Colonic mucosa (tissue), 4 donors: ENCODE data around the gene PTPDC1. TPM values are rescaled to one million over a fixed set of nuclear protein-coding genes. Genes with fewer than 3 reads are reported as not detected.

Source experiments
- DNase-seq: peaks from one replicate; pipeline ENCODE4 v3.0.0-alpha.2; 2020
- H3K27ac ChIP-seq: fragments of 200-600 bp; one replicate; pipeline ENCODE4 v1.8.0; 2021
- H3K27me3 ChIP-seq: fragments of 200-600 bp; one replicate; pipeline ENCODE4 v1.8.0; 2021
- H3K36me3 ChIP-seq: fragments of 200-600 bp; one replicate; pipeline ENCODE4 v1.8.0; 2021
- H3K4me1 ChIP-seq: fragments of 200-600 bp; one replicate; pipeline ENCODE4 v1.8.0; 2021; ENCODE audit warnings: mild to moderate bottlenecking
- H3K4me3 ChIP-seq: fragments of 200-600 bp; one replicate; pipeline ENCODE4 v1.8.0; 2021
- H3K9ac ChIP-seq, 2 donors: one replicate each; pipeline ENCODE4 v1.7.0; 2013; ENCODE audit warnings: control low read depth in 2 of 2, low read depth in 2 of 2, low read length in 2 of 2
- H3K9me3 ChIP-seq: fragments of 200-600 bp; one replicate; pipeline ENCODE4 v1.8.0; 2021
- CTCF ChIP-seq: fragments of 200-600 bp; IDR thresholded peaks from one replicate; pipeline ENCODE4 v1.8.0; 2022; ENCODE audit warnings: antibody characterized with exemption, mild to moderate bottlenecking
- intact Hi-C: fragments of 100-400 bp; cut with DNase I; formaldehyde crosslinking; loops from one replicate; pipeline ENCODE4 v1.14.1; 2022
- total RNA-seq, 2 donors: library from RNA; stranded (reverse); fragmentation: NEBNext Ultra II Directional in 1 of 2; extraction: Animal tissue kit (Norgen Biotek cat#: 25700) in 1 of 2; gene quantifications; one replicate each; pipeline ENCODE4 v1.2.1, GENCODE V29; 2021
- donor health status: healthy.
- donor health status: DM: no; HTN: no; CAD: no.
- donor health status: DM: no; HTN: no; CAD: no.

Gene PTPDC1
- total RNA-seq, 2 donors from 2014 or later, result 5.4 TPM

DNA sequence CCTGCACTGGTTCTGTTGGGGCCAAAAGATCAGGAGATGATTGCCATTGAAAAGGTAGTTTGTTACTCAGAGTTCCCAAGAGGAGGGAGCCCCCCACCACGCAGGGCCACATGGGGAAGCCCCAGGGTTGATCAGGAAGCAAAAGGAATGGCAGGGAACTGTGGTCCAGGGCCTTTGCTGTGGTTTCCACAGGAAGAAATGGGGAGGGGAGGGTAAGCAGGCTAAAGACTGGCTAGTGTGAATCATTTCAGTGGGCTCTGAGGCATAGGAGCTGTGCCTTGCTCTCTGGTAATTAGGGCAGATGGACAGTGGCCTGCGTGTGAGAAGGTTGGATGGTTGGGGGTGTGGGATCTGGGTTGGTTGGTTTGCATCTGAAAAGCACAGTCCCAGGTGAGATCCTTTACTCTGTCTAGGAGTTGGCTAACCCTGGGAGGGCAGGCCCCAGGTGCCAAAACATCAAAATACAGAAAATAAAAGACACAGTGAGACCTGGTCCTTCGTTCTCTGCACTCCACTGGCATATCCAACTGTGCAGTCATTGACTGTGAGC, 66.1 kb downstream of the PTPDC1 start:
- no peak overlapping the region for H3K27ac ChIP-seq
- no peak for DNase-seq
- H3K9me3 ChIP-seq, result no peaks in the 10 kb centered on the region
- H3K9ac ChIP-seq, result no peak overlapping the region
- TF ChIP-seq CTCF, result no peak
- no peaks in the 10 kb centered on the region for H3K27me3 ChIP-seq
- no peaks in the 10 kb centered on the region for H3K4me1 ChIP-seq
- no peak overlapping the region for H3K4me3 ChIP-seq
- intact Hi-C loops, result no loop called here
- no peaks in the 10 kb centered on the region for H3K36me3 ChIP-seq

DNA sequence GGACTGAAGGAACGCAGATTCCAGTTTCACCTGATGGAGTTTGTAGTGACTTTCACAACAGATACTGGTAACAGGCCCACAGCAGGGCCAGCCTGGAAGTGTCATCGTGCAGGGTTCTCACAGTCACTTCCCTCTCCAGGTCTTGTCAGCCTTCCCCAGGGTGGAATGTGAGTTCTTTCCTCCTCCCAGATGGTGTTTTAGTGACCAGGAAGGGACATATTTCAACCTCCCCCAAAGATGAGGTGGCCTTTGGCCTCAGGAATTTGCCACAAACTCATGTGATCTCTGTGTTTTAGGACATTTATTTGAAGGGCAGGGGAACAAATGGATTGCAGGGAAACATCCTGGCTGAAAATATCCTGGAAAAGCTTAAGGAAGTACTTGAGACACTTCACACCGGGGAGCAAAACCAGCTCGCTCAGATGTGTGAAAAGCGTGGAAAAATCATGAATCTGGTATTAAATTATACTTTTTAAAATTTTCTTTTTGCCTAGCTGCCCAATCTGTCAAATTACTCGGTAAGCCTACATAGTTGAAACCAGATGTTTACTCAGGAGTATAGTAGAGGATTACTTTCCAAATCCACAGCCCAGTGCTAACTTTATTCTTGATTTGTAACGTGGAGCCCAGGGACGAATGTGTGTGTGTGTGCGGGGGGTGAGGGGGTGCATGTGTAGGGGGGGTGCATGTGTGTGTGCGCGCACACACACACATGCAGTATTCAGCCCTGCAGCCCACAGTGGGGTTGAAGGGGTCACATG, 66.8 kb downstream of the PTPDC1 start:
- TF ChIP-seq CTCF, result no peak
- no peaks in the 10 kb centered on the region for H3K36me3 ChIP-seq
- H3K4me3 ChIP-seq, result no peak overlapping the region
- H3K4me1 ChIP-seq, result no peaks in the 10 kb centered on the region
- no peaks in the 10 kb centered on the region for H3K9me3 ChIP-seq
- intact Hi-C loops, result no loop called here
- no peak overlapping the region for H3K27ac ChIP-seq
- no peaks in the 10 kb centered on the region for H3K27me3 ChIP-seq
- no peak for DNase-seq
- no peak overlapping the region for H3K9ac ChIP-seq

DNA sequence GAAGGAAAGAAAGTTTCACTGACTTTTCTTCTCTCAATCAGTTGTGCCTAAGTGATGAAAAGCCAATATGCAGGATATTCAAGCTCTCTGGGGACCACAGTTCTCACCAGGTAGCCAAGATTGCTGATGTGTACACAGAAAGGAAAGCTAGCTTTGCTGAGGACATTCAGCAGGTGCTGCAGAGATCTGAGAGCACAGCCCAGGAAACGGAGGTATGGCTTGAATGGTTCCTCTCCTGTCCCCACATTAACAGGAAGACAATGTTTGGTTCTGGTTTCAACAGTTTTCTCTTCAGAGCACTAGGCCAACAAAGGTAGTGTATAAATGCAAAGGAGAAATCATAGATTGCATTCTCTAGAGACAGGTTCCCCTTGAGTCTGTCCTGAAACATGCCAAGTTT, 69.6 kb downstream of the PTPDC1 start:
- no peaks in the 10 kb centered on the region for H3K36me3 ChIP-seq
- no peaks in the 10 kb centered on the region for H3K27me3 ChIP-seq
- TF ChIP-seq CTCF, result no peak
- H3K4me1 ChIP-seq, result peaks cover 9% of the 10 kb centered on the region
- H3K27ac ChIP-seq, result no peak overlapping the region
- no peak for DNase-seq
- no peaks in the 10 kb centered on the region for H3K9me3 ChIP-seq
- intact Hi-C loops, result no loop called here
- H3K4me3 ChIP-seq, result no peak overlapping the region
- H3K9ac ChIP-seq, result no peak overlapping the region

GRCh38 chr9:94156348-94157049, 72.2 kb downstream of the PTPDC1 start:
- no peak overlapping the region for H3K27ac ChIP-seq
- H3K36me3 ChIP-seq, result no peaks in the 10 kb centered on the region

More at GRCh38 chr9:94156348-94157049, 72.2 kb downstream of the PTPDC1 start:
- Histone ChIP-seq H3K4me1 (peaks cover 9% of the 10 kb centered on the region), H3K27me3 (no peaks in the 10 kb centered on the region), H3K9me3 (no peaks in the 10 kb centered on the region), H3K9ac (peak overlapping the region in 1 of 2 donors; percentile 3), H3K4me3 (no peak overlapping the region)
- no peak for DNase-seq
- intact Hi-C loops, result no loop called here
- TF ChIP-seq CTCF, result no peak
